Fibroblast of lung (primary cell): ENCODE data around the gene NR2C2. TPM values are rescaled to one million over a fixed set of nuclear protein-coding genes. Genes with fewer than 3 reads are reported as not detected.
A peak's percentile ranks its signal among the peaks of the same experiment; 100 is the strongest.

Experiments used
- DNase-seq, 2 donors: peaks; one replicate each; pipeline versions ENCODE4 v3.0.0 to v3.0.0-alpha.2; 2010; ENCODE audit warnings: low read depth in 2 of 2
- H2AFZ ChIP-seq: 2 replicates; pipeline ENCODE4 v1.5.1; 2012; ENCODE audit warnings: low read length, control low read depth, inconsistent platforms
- H3K27ac ChIP-seq: 2 replicates; pipeline ENCODE4 v1.5.1; 2011; ENCODE audit warnings: low read length, control low read depth; ENCODE audit not compliant: insufficient read depth
- H3K27me3 ChIP-seq: 2 replicates; pipeline ENCODE4 v1.5.1; 2011; ENCODE audit warnings: mild to moderate bottlenecking, low read length; ENCODE audit not compliant: control insufficient read depth, insufficient read depth
- H3K36me3 ChIP-seq: 2 replicates; pipeline ENCODE4 v1.5.1; 2011; ENCODE audit warnings: low read length; ENCODE audit not compliant: control insufficient read depth, insufficient read depth
- H3K4me1 ChIP-seq: 2 replicates; pipeline ENCODE4 v1.5.1; 2011; ENCODE audit warnings: low read length; ENCODE audit not compliant: control insufficient read depth, insufficient read depth; ENCODE audit errors: extremely low read depth
- H3K4me2 ChIP-seq: 2 replicates; pipeline ENCODE4 v1.5.1; 2011; ENCODE audit warnings: low read length, control low read depth; ENCODE audit not compliant: insufficient read depth; ENCODE audit errors: extremely low read depth
- H3K4me3 ChIP-seq, 4 experiments: fragments of 200-600 bp in 1 of 4; sonication (generic) in 1 of 4; replicated peaks in 1 of 4; 2 replicates each; pipeline ENCODE4 v1.5.1; 2011 to 2016; ENCODE audit warnings: low read length in 4 of 4, low read depth in 3 of 4, mild to moderate bottlenecking in 3 of 4, control low read depth in 2 of 4, inconsistent platforms in 1 of 4, mixed read lengths in 1 of 4; ENCODE audit not compliant: insufficient read depth in 1 of 4; ENCODE audit errors: control extremely low read depth in 1 of 4
- H3K79me2 ChIP-seq: 2 replicates; pipeline ENCODE4 v1.5.1; 2012; ENCODE audit warnings: mild to moderate bottlenecking, low read length, inconsistent platforms; ENCODE audit not compliant: control insufficient read depth, insufficient read depth
- H3K9ac ChIP-seq: 2 replicates; pipeline ENCODE4 v1.5.1; 2011; ENCODE audit warnings: mild to moderate bottlenecking, low read length, control low read depth; ENCODE audit not compliant: insufficient read depth
- H3K9me3 ChIP-seq: 2 replicates; pipeline ENCODE4 v1.5.1; 2012; ENCODE audit warnings: low read depth, low read length; ENCODE audit not compliant: control insufficient read depth, insufficient read depth
- H4K20me1 ChIP-seq: 2 replicates; pipeline ENCODE4 v1.5.1; 2011; ENCODE audit warnings: low read length; ENCODE audit not compliant: control insufficient read depth, insufficient read depth; ENCODE audit errors: extremely low read depth
- CTCF ChIP-seq, 2 donors: IDR thresholded peaks in 1 of 2; conservative IDR thresholded peaks in 1 of 2; 1 replicate in 1 of 2; 2 replicates in 1 of 2; pipeline ENCODE4 v1.5.1; 2011 to 2012; ENCODE audit warnings: low read length in 2 of 2, control low read depth in 1 of 2, inconsistent platforms in 1 of 2, low read depth in 1 of 2, mild to moderate bottlenecking in 1 of 2
- EZH2 ChIP-seq: IDR thresholded peaks from 2 replicates; pipeline ENCODE4 v1.5.1; 2012; ENCODE audit warnings: low read length, control low read depth, mild to moderate bottlenecking; ENCODE audit errors: missing control alignments
- polyA plus RNA-seq, 2 donors: library from polyadenylated mRNA; depleted of rRNA in 1 of 2; stranded (reverse) in 1 of 2; unstranded in 1 of 2; fragments of >200 nt; gene quantifications; 2 replicates each; pipeline ENCODE4 v1.2.1, GENCODE V29; 2011 to 2012; ENCODE audit warnings: missing spikeins in 1 of 2
- total RNA-seq: library from RNA; depleted of rRNA; stranded (reverse); fragments of >200 nt; gene quantifications from 2 replicates; pipeline ENCODE4 v1.2.1, GENCODE V29; 2014

The NR2C2 gene
- total and polyA plus RNA-seq, 2 donors (not counting 1 experiment from before 2014, with no cell fraction given) = 15.0 to 27.9 TPM

GRCh38 chr3:15079091-15079490 lies 131.7 kb downstream of the NR2C2 start:
- H3K4me3 ChIP-seq = no peak overlapping the region
- H3K4me1 ChIP-seq = no peaks in the 10 kb centered on the region
- H3K9ac ChIP-seq = no peak overlapping the region
- DNase-seq = no peak
- no peaks in the 10 kb centered on the region for H3K9me3 ChIP-seq
- no peak overlapping the region for H3K4me2 ChIP-seq
- H2AFZ ChIP-seq = no peak overlapping the region
- H3K36me3 ChIP-seq = peaks cover 34% of the 10 kb centered on the region
- H3K27ac ChIP-seq = no peak overlapping the region
- H4K20me1 ChIP-seq = no peaks in the 10 kb centered on the region
- TF ChIP-seq CTCF (conservative IDR thresholded peaks at IDR 0.05 in 1 of 2, IDR thresholded peaks at IDR 0.05 in 1 of 2; ENCODE audit: low read depth in 1 of 2, low read length in 2 of 2) (no peak), EZH2 (no peak)
- no peaks in the 10 kb centered on the region for H3K27me3 ChIP-seq
- H3K79me2 ChIP-seq = no peaks in the 10 kb centered on the region

DNA sequence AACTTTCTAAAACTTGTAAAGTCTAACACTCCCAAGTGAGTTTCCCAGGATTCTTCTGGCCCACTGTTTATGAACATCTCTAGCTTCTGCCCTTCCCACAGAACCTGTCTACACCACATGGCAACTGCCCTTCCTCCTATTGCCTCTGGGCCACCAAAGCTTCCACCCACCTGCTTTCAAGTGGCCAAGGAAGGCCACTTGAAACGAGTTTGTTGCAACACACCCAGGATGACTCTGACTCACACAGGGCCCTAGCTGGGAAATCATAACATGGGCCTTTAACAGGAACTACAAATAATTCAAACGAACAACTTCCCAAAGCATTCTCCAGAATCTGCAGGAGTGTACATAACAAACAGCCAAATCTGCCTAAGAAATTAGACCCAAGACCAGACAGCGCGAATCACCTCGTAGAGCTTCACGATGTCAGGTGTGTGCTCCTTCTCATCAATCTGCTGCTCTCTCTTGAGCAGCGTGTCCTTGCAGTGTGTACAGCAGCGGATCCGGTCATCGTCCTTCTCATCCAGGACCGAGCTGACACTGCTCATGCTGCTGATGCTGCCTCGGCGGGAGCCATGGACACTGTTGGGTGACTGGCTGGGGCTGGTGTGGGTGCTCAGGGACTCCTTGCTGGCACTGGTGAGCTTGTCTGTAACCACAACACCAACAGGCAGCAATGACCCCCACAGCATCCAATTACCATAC lies 134.7 kb downstream of the NR2C2 start:
- no peak overlapping the region for H3K9ac ChIP-seq
- H3K9me3 ChIP-seq = no peaks in the 10 kb centered on the region
- no peaks in the 10 kb centered on the region for H3K4me1 ChIP-seq
- no peaks in the 10 kb centered on the region for H4K20me1 ChIP-seq
- no peak overlapping the region for H3K4me2 ChIP-seq
- DNase-seq = peak in 1 of 2 donors; percentile 26
- H2AFZ ChIP-seq = no peak overlapping the region
- H3K36me3 ChIP-seq = peaks cover 24% of the 10 kb centered on the region
- no peak overlapping the region for H3K4me3 ChIP-seq
- no peak for TF ChIP-seq CTCF (conservative IDR thresholded peaks at IDR 0.05 in 1 of 2, IDR thresholded peaks at IDR 0.05 in 1 of 2; ENCODE audit: low read depth in 1 of 2, low read length in 2 of 2)
- TF ChIP-seq EZH2 = no peak
- H3K27ac ChIP-seq = no peak overlapping the region
- H3K27me3 ChIP-seq = no peaks in the 10 kb centered on the region
- no peaks in the 10 kb centered on the region for H3K79me2 ChIP-seq

GRCh38 chr3:15083252-15083651 lies 135.9 kb downstream of the NR2C2 start:
- H3K79me2 ChIP-seq = no peaks in the 10 kb centered on the region
- no peak for DNase-seq
- no peaks in the 10 kb centered on the region for H3K4me1 ChIP-seq
- H2AFZ ChIP-seq = no peak overlapping the region
- H3K27ac ChIP-seq = no peak overlapping the region
- H3K27me3 ChIP-seq = no peaks in the 10 kb centered on the region
- H4K20me1 ChIP-seq = no peaks in the 10 kb centered on the region
- H3K9ac ChIP-seq = no peak overlapping the region
- H3K36me3 ChIP-seq = peaks cover 19% of the 10 kb centered on the region
- H3K4me3 ChIP-seq = no peak overlapping the region
- H3K4me2 ChIP-seq = no peak overlapping the region
- no peaks in the 10 kb centered on the region for H3K9me3 ChIP-seq
- no peak for TF ChIP-seq EZH2
- TF ChIP-seq CTCF (conservative IDR thresholded peaks at IDR 0.05 in 1 of 2, IDR thresholded peaks at IDR 0.05 in 1 of 2; ENCODE audit: low read depth in 1 of 2, low read length in 2 of 2) = no peak
